SH-SY5Y (cell line): Measurements from ENCODE around the gene HOXB13.

Source experiments
- GATA3 ChIP-seq: IDR thresholded peaks from 2 replicates; pipeline ENCODE4 v1.6.1; 2011; ENCODE audit warnings: low read depth, mild to moderate bottlenecking, low read length, moderate library complexity

HOXB13 gene

DNA sequence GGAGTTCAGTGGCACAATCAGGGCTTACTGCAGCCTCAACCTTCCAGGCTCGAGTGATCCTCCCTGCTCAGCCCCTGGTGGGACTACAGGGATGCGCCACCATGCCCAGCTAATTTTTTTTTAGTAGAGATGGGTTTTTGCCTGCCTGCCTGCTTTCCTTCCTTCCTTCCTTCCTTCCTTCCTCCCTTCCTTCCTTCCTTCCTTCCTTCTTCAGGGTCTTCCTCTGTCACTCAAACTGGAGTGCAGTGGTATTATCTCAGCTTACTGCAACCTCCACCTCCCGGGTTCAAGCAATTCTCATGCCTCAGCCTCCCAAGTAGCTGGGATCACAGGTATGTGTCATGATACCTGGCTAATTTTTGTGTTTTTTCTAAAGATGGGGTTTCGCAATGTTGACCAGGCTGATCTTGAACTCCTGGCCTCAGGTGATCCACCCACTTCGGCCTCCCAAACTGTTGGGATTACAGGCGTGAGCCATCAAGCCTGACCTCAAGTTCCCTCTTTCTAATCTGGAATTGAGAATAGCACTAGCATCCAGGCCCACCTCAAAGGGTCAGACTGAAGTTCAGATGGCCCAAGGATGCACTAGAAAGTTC, 51.5 kb downstream of the HOXB13 start:
- TF ChIP-seq GATA3, result no peak
